IPS-20b (cell line): ENCODE data around the gene ST8SIA2.
"Not testable (repeated sequence)": the region's sequence is repeated elsewhere in the genome, so short reads cannot be mapped to it uniquely, and the experiment has no call there.

ENCODE experiments used
- H3K27ac ChIP-seq: one replicate; pipeline ENCODE4 v1.5.1; 2013; ENCODE audit warnings: low read length
- H3K27me3 ChIP-seq: 2 replicates; pipeline ENCODE4 v1.6.1; 2013; ENCODE audit warnings: mild to moderate bottlenecking, low read length, inconsistent platforms; ENCODE audit not compliant: insufficient read depth
- H3K36me3 ChIP-seq: 2 replicates; pipeline ENCODE4 v1.6.1; 2013; ENCODE audit warnings: low read depth, mild to moderate bottlenecking, inconsistent platforms, low read length, moderate library complexity; ENCODE audit not compliant: insufficient read depth
- H3K4me1 ChIP-seq: 2 replicates; pipeline ENCODE4 v1.6.1; 2013; ENCODE audit warnings: mild to moderate bottlenecking, control low read depth, inconsistent platforms, low read length, moderate library complexity; ENCODE audit not compliant: insufficient read depth
- H3K4me3 ChIP-seq: 2 replicates; pipeline ENCODE4 v1.5.1; 2013; ENCODE audit warnings: mild to moderate bottlenecking, low read length, inconsistent platforms
- H3K9ac ChIP-seq: 2 replicates; pipeline ENCODE4 v1.6.1; 2013; ENCODE audit warnings: low read depth, mild to moderate bottlenecking, inconsistent platforms, low read length, moderate library complexity
- H3K9me3 ChIP-seq: 2 replicates; pipeline ENCODE4 v1.6.1; 2013; ENCODE audit warnings: mild to moderate bottlenecking, low read depth, low read length, inconsistent platforms; ENCODE audit not compliant: insufficient read depth

The ST8SIA2 gene

GRCh38 chr15:92467245-92467644, 73.6 kb downstream of the ST8SIA2 start:
- H3K9me3 ChIP-seq = no peaks in the 10 kb centered on the region
- no peak overlapping the region for H3K4me3 ChIP-seq

GRCh38 chr15:92468991-92469390, 75.3 kb downstream of the ST8SIA2 start:
- Histone ChIP-seq H3K9me3 (no peaks in the 10 kb centered on the region), H3K36me3 (0 out of 2 replicates have a peak, but pooled peaks cover 3% of the 10 kb centered on the region), H3K9ac (no peak overlapping the region), H3K4me1 (peaks cover 4% of the 10 kb centered on the region; the same call in 1 of the 2 replicates), H3K4me3 (no peak overlapping the region), H3K27ac (no peak overlapping the region), H3K27me3 (no peaks in the 10 kb centered on the region)

More at GRCh38 chr15:92467245-92467644, 73.6 kb downstream of the ST8SIA2 start:
- no peak overlapping the region for H3K27ac ChIP-seq
- no peak overlapping the region for H3K9ac ChIP-seq
- 0 out of 2 replicates have a peak, but pooled peaks cover 3% of the 10 kb centered on the region for H3K36me3 ChIP-seq
- H3K4me1 ChIP-seq = peaks cover 4% of the 10 kb centered on the region; the same call in 1 of the 2 replicates
- no peaks in the 10 kb centered on the region for H3K27me3 ChIP-seq

- Histone ChIP-seq H3K4me1 (peaks cover 4% of the 10 kb centered on the region; the same call in 1 of the 2 replicates), H3K27me3 (no peaks in the 10 kb centered on the region), H3K27ac (no peak overlapping the region), H3K9ac (no peak overlapping the region), H3K4me3 (no peak overlapping the region), H3K9me3 (no peaks in the 10 kb centered on the region), H3K36me3 (no peaks in the 10 kb centered on the region)
Observed at GRCh38 chr15:92471288-92471687, 77.6 kb downstream of the ST8SIA2 start.

- H3K9ac ChIP-seq = no peak overlapping the region
- no peaks in the 10 kb centered on the region for H3K9me3 ChIP-seq
- H3K4me3 ChIP-seq = no peak overlapping the region
- H3K27me3 ChIP-seq = no peaks in the 10 kb centered on the region
- H3K36me3 ChIP-seq = no peaks in the 10 kb centered on the region
- no peak overlapping the region for H3K27ac ChIP-seq
- peaks cover 4% of the 10 kb centered on the region; the same call in 1 of the 2 replicates for H3K4me1 ChIP-seq
Observed at GRCh38 chr15:92473756-92474155, 80.1 kb downstream of the ST8SIA2 start.

- H3K36me3 ChIP-seq, H3K4me3 ChIP-seq, H3K9me3 ChIP-seq, H3K27me3 ChIP-seq, H3K27ac ChIP-seq, H3K4me1 ChIP-seq, H3K9ac ChIP-seq: not testable (repeated sequence)
Observed at GRCh38 chr15:92479730-92480129, 86.0 kb downstream of the ST8SIA2 start.

GRCh38 chr15:92480361-92480760, 86.7 kb downstream of the ST8SIA2 start:
- Histone ChIP-seq H3K4me1 (no peaks in the 10 kb centered on the region), H3K4me3 (no peak overlapping the region), H3K27ac (no peak overlapping the region), H3K36me3 (no peaks in the 10 kb centered on the region), H3K27me3 (no peaks in the 10 kb centered on the region), H3K9me3 (no peaks in the 10 kb centered on the region), H3K9ac (no peak overlapping the region)

- Histone ChIP-seq H3K4me3 (no peak overlapping the region), H3K9me3 (no peaks in the 10 kb centered on the region), H3K27ac (no peak overlapping the region), H3K9ac (no peak overlapping the region), H3K4me1 (no peaks in the 10 kb centered on the region), H3K27me3 (no peaks in the 10 kb centered on the region), H3K36me3 (no peaks in the 10 kb centered on the region)
Observed at GRCh38 chr15:92485441-92485840, 91.8 kb downstream of the ST8SIA2 start.

GRCh38 chr15:92492551-92493115, 99.0 kb downstream of the ST8SIA2 start:
- Histone ChIP-seq H3K27me3 (no peaks in the 10 kb centered on the region; the same call in 1 of the 2 replicates), H3K9ac (no peak overlapping the region)

GRCh38 chr15:92494806-92495336, 101.2 kb downstream of the ST8SIA2 start:
- Histone ChIP-seq H3K4me3 (no peak overlapping the region), H3K4me1 (no peaks in the 10 kb centered on the region), H3K27ac (no peak overlapping the region), H3K9me3 (no peaks in the 10 kb centered on the region), H3K9ac (no peak overlapping the region), H3K36me3 (no peaks in the 10 kb centered on the region), H3K27me3 (no peaks in the 10 kb centered on the region; the same call in 1 of the 2 replicates)

More at GRCh38 chr15:92492551-92493115, 99.0 kb downstream of the ST8SIA2 start:
- Histone ChIP-seq H3K4me1 (no peaks in the 10 kb centered on the region), H3K27ac (no peak overlapping the region), H3K36me3 (no peaks in the 10 kb centered on the region), H3K9me3 (no peaks in the 10 kb centered on the region), H3K4me3 (no peak overlapping the region)

- Histone ChIP-seq H3K9me3 (no peaks in the 10 kb centered on the region), H3K27ac (no peak overlapping the region), H3K4me1 (no peaks in the 10 kb centered on the region), H3K9ac (no peak overlapping the region), H3K36me3 (no peaks in the 10 kb centered on the region), H3K4me3 (no peak overlapping the region), H3K27me3 (no peaks in the 10 kb centered on the region; the same call in 1 of the 2 replicates)
Observed at GRCh38 chr15:92495446-92495845, 101.8 kb downstream of the ST8SIA2 start.

GRCh38 chr15:92499731-92500530, 106.2 kb downstream of the ST8SIA2 start:
- H3K27me3 ChIP-seq = no peaks in the 10 kb centered on the region; the same call in 1 of the 2 replicates
- no peak overlapping the region for H3K27ac ChIP-seq
- no peak overlapping the region for H3K9ac ChIP-seq
- no peaks in the 10 kb centered on the region for H3K36me3 ChIP-seq
- no peaks in the 10 kb centered on the region; the same call in 1 of the 2 replicates for H3K4me1 ChIP-seq
- no peaks in the 10 kb centered on the region for H3K9me3 ChIP-seq
- no peak overlapping the region for H3K4me3 ChIP-seq
